Measurements from ENCODE around the gene ZNF763.

GRCh38 chr19:11963566-11964355, 1.1 kb upstream of the ZNF763 start:
- TF ChIP-seq CTCF (IDR thresholded peaks at IDR 0.05) (peak; percentile 86), POLR2AphosphoS5 (IDR thresholded peaks at IDR 0.05; ENCODE audit: low read depth, low read length) (no peak)

Data from Panc1 (cell line).